H9 (cell line): Measurements from ENCODE around the gene LRSAM1. TPM values are rescaled to one million over a fixed set of nuclear protein-coding genes. Genes with fewer than 3 reads are reported as not detected.

Source experiments
- DNase-seq: peaks from one replicate; pipeline ENCODE4 v3.0.0-alpha.2; 2017
- H2AFZ ChIP-seq: one replicate; pipeline ENCODE4 v1.6.1; 2013; ENCODE audit warnings: mild to moderate bottlenecking, low read length, control low read depth, moderate library complexity
- H2AK5ac ChIP-seq: 2 replicates; pipeline ENCODE4 v1.6.1; 2013; ENCODE audit warnings: low read length, control low read depth, mixed read lengths; ENCODE audit not compliant: insufficient read length
- H2BK120ac ChIP-seq: one replicate; pipeline ENCODE4 v1.6.1; 2013; ENCODE audit warnings: low read depth, mild to moderate bottlenecking, low read length, control low read depth, inconsistent platforms; ENCODE audit not compliant: poor library complexity, severe bottlenecking
- H2BK12ac ChIP-seq: 2 replicates; pipeline ENCODE4 v1.6.1; 2013; ENCODE audit warnings: low read length, control low read depth, mixed read lengths, low read depth; ENCODE audit not compliant: insufficient read length
- H2BK15ac ChIP-seq: 2 replicates; pipeline ENCODE4 v1.6.1; 2013; ENCODE audit warnings: low read depth, low read length, control low read depth
- H2BK20ac ChIP-seq: one replicate; pipeline ENCODE4 v1.6.1; 2013; ENCODE audit warnings: low read depth, mild to moderate bottlenecking, low read length, control low read depth, inconsistent platforms; ENCODE audit not compliant: poor library complexity, severe bottlenecking
- H2BK5ac ChIP-seq: 2 replicates; pipeline ENCODE4 v1.6.1; 2013; ENCODE audit warnings: low read length, control low read depth, mixed read lengths; ENCODE audit not compliant: insufficient read length
- H3K14ac ChIP-seq: 2 replicates; pipeline ENCODE4 v1.6.1; 2013; ENCODE audit warnings: low read length, control low read depth; ENCODE audit not compliant: insufficient read depth
- H3K18ac ChIP-seq: 2 replicates; pipeline ENCODE4 v1.6.1; 2013; ENCODE audit warnings: low read depth, mild to moderate bottlenecking, mixed read lengths, low read length, control low read depth; ENCODE audit not compliant: insufficient read length
- H3K23ac ChIP-seq: 2 replicates; pipeline ENCODE4 v1.6.1; 2013; ENCODE audit warnings: low read length, control low read depth, mixed read lengths, low read depth; ENCODE audit not compliant: insufficient read length
- H3K23me2 ChIP-seq: 2 replicates; pipeline ENCODE4 v1.6.1; 2013; ENCODE audit warnings: low read depth, mild to moderate bottlenecking, mixed read lengths, low read length, control low read depth; ENCODE audit not compliant: insufficient read length, poor library complexity, severe bottlenecking
- H3K27ac ChIP-seq: 2 replicates; pipeline ENCODE4 v1.5.1; 2013; ENCODE audit warnings: low read length, control low read depth, mixed read lengths, low read depth; ENCODE audit not compliant: insufficient read length
- H3K27me3 ChIP-seq: 2 replicates; pipeline ENCODE4 v1.6.1; 2013; ENCODE audit warnings: low read length, control low read depth, inconsistent platforms; ENCODE audit not compliant: insufficient read depth
- H3K4ac ChIP-seq: 2 replicates; pipeline ENCODE4 v1.6.1; 2013; ENCODE audit warnings: low read depth, mild to moderate bottlenecking, control low read depth, inconsistent platforms, low read length, moderate library complexity
- H3K4me1 ChIP-seq: 2 replicates; pipeline ENCODE4 v1.6.1; 2013; ENCODE audit warnings: low read length, control low read depth, inconsistent platforms; ENCODE audit not compliant: insufficient read depth
- H3K4me2 ChIP-seq: 2 replicates; pipeline ENCODE4 v1.6.1; 2013; ENCODE audit warnings: low read length, control low read depth, mixed read lengths; ENCODE audit not compliant: insufficient read length, insufficient read depth
- H3K56ac ChIP-seq: 2 replicates; pipeline ENCODE4 v1.6.1; 2013; ENCODE audit warnings: low read depth, mild to moderate bottlenecking, mixed read lengths, low read length, control low read depth; ENCODE audit not compliant: insufficient read length
- H3K79me1 ChIP-seq: 2 replicates; pipeline ENCODE4 v1.6.1; 2013; ENCODE audit warnings: low read depth, mild to moderate bottlenecking, moderate library complexity, low read length, control low read depth, inconsistent platforms; ENCODE audit not compliant: insufficient read depth, poor library complexity, severe bottlenecking
- H3K79me2 ChIP-seq: 2 replicates; pipeline ENCODE4 v1.6.1; 2013; ENCODE audit warnings: low read length, control low read depth, inconsistent platforms; ENCODE audit not compliant: insufficient read depth
- H3K9ac ChIP-seq: 2 replicates; pipeline ENCODE4 v1.6.1; 2013; ENCODE audit warnings: low read length, control low read depth, mixed read lengths; ENCODE audit not compliant: insufficient read length; ENCODE audit errors: extremely low read depth
- H3K9me3 ChIP-seq: one replicate; pipeline ENCODE4 v1.6.1; 2013; ENCODE audit warnings: low read depth, low read length, inconsistent platforms; ENCODE audit not compliant: control insufficient read depth
- H3T11ph ChIP-seq: one replicate; pipeline ENCODE4 v1.6.1; 2013; ENCODE audit warnings: mild to moderate bottlenecking, low read length, control low read depth, inconsistent platforms
- H4K20me1 ChIP-seq: one replicate; pipeline ENCODE4 v1.6.1; 2013; ENCODE audit not compliant: control insufficient read depth, insufficient read length, insufficient read depth
- H4K5ac ChIP-seq: 2 replicates; pipeline ENCODE4 v1.6.1; 2013; ENCODE audit warnings: low read depth, mild to moderate bottlenecking, mixed read lengths, low read length, control low read depth; ENCODE audit not compliant: insufficient read length
- H4K8ac ChIP-seq: replicated peaks from 2 replicates; pipeline ENCODE4 v1.6.1; 2013; ENCODE audit warnings: low read length, control low read depth, mixed read lengths, low read depth; ENCODE audit not compliant: insufficient read length
- H4K91ac ChIP-seq: 2 replicates; pipeline ENCODE4 v1.6.1; 2013; ENCODE audit warnings: low read depth, mild to moderate bottlenecking, moderate library complexity, mixed read lengths, low read length, control low read depth; ENCODE audit not compliant: insufficient read length
- H3K27ac Mint-ChIP-seq, 3 experiments: 2 replicates in 2 of 3; 3 replicates in 1 of 3; pipeline ENCODE4 v1.8.0; 2020 to 2021; ENCODE audit warnings: mixed read lengths in 3 of 3, mild to moderate bottlenecking in 1 of 3, moderate library complexity in 1 of 3
- H3K27me3 Mint-ChIP-seq: 2 replicates; pipeline ENCODE4 v1.8.0; 2021; ENCODE audit warnings: low read depth, mild to moderate bottlenecking, moderate library complexity, mixed read lengths
- H3K36me3 Mint-ChIP-seq, 3 experiments: 2 replicates in 2 of 3; 3 replicates in 1 of 3; pipeline ENCODE4 v1.8.0; 2020 to 2021; ENCODE audit warnings: low read depth in 3 of 3, mixed read lengths in 3 of 3; ENCODE audit not compliant: insufficient read depth in 1 of 3
- H3K4me1 Mint-ChIP-seq, 2 experiments: 2 replicates each; pipeline ENCODE4 v1.8.0; 2020; ENCODE audit warnings: mixed read lengths in 2 of 2
- H3K4me3 Mint-ChIP-seq, 2 experiments: 2 replicates in 1 of 2; 3 replicates in 1 of 2; pipeline ENCODE4 v1.8.0; 2020 to 2021; ENCODE audit warnings: mild to moderate bottlenecking in 2 of 2, mixed read lengths in 2 of 2, moderate library complexity in 1 of 2
- H3K9me3 Mint-ChIP-seq, 2 experiments: 2 replicates in 1 of 2; 3 replicates in 1 of 2; pipeline ENCODE4 v1.8.0; 2020; ENCODE audit warnings: mild to moderate bottlenecking in 2 of 2, mixed read lengths in 2 of 2, moderate library complexity in 1 of 2
- WGBS: extraction: QIAGEN DNeasy Blood & Tissue Kit; methylation state at CpG from one replicate; pipeline ENCODE4 v1.1.7; 2013; ENCODE audit warnings: missing lambda C conversion rate, low lambda C conversion rate, mixed read lengths; ENCODE audit not compliant: insufficient read length; ENCODE audit errors: extremely low coverage; 5-methylcytosine and 5-hydroxymethylcytosine counted together
- total RNA-seq: library from RNA; stranded (reverse); gene quantifications from 2 replicates; pipeline ENCODE4 v1.2.1, GENCODE V29; 2021
- TF ChIP-seq, protein P1 (sequence below): fragments of 200-600 bp; sonication (generic); conservative IDR thresholded peaks from 3 replicates; pipeline ENCODE4 v1.8.0; 2021; ENCODE audit warnings: antibody characterized with exemption, mild to moderate bottlenecking

LRSAM1 gene
- total RNA-seq, 1 experiment from 2014 or later, result 16.2 TPM

DNA sequence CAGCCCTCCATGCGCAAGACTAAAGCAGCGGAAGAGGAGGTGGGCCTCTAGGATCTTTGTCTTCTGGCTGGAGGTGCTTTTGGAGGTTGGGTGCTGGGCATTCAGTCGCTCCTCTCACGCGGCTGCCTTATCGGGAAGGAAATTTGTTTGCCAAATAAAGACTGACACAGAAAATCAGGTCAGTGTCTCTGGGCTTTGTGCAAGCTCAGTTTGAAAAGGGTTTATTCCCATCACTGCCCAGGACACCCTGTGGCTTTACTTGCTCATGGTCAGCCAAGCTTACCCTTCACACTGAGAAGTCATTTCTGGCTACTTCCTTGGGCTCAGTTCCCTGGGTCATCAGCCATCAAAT lies 43.8 kb upstream of the LRSAM1 start:
- no peak overlapping the region for H2BK15ac ChIP-seq
- H4K8ac ChIP-seq, result no peak overlapping the region
- no peaks in the 10 kb centered on the region for H4K20me1 ChIP-seq
- no peak overlapping the region for H2BK20ac ChIP-seq
- no peaks in the 10 kb centered on the region for H3K27me3 ChIP-seq
- no CpG with 5 or more reads among the region's 6 CpGs for WGBS
- TF ChIP-seq, protein P1, sequence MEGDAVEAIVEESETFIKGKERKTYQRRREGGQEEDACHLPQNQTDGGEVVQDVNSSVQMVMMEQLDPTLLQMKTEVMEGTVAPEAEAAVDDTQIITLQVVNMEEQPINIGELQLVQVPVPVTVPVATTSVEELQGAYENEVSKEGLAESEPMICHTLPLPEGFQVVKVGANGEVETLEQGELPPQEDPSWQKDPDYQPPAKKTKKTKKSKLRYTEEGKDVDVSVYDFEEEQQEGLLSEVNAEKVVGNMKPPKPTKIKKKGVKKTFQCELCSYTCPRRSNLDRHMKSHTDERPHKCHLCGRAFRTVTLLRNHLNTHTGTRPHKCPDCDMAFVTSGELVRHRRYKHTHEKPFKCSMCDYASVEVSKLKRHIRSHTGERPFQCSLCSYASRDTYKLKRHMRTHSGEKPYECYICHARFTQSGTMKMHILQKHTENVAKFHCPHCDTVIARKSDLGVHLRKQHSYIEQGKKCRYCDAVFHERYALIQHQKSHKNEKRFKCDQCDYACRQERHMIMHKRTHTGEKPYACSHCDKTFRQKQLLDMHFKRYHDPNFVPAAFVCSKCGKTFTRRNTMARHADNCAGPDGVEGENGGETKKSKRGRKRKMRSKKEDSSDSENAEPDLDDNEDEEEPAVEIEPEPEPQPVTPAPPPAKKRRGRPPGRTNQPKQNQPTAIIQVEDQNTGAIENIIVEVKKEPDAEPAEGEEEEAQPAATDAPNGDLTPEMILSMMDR, result no peak
- H3K56ac ChIP-seq, result no peak overlapping the region
- no peak overlapping the region for H2AK5ac ChIP-seq
- no peaks in the 10 kb centered on the region for H3K23me2 ChIP-seq
- no peak overlapping the region for H4K91ac ChIP-seq
- H3K27ac ChIP-seq, result no peak overlapping the region
- H3K9me3 ChIP-seq, result no peaks in the 10 kb centered on the region
- H3K18ac ChIP-seq, result no peak overlapping the region
- Mint-ChIP-seq H3K27me3 (no peaks in the 10 kb centered on the region; the same call in 1 of the 2 replicates), H3K4me1 (peaks cover 2 to 4% of the 10 kb centered on the region in 2 experiments; a peak in 3 of 4 replicates), H3K4me3 (no peak overlapping the region), H3K27ac (peak overlapping the region in 1 of 3 experiments; percentile 80; a peak in 2 of 7 replicates), H3K36me3 (peaks cover 10 to 11% (median 11%) of the 10 kb centered on the region in 3 experiments; a peak in 5 of 7 replicates), H3K9me3 (no peaks in the 10 kb centered on the region)
- H2BK5ac ChIP-seq, result no peak overlapping the region
- no peak overlapping the region for H3T11ph ChIP-seq
- no peak overlapping the region for H4K5ac ChIP-seq
- H3K23ac ChIP-seq, result no peak overlapping the region
- H3K79me2 ChIP-seq, result no peaks in the 10 kb centered on the region
- no peak overlapping the region for H3K4ac ChIP-seq
- H3K14ac ChIP-seq, result no peak overlapping the region
- no peak overlapping the region for H2AFZ ChIP-seq
- no peak overlapping the region for H2BK120ac ChIP-seq
- no peak overlapping the region for H3K4me2 ChIP-seq
- DNase-seq, result no peak
- no peaks in the 10 kb centered on the region for H3K4me1 ChIP-seq
- H3K9ac ChIP-seq, result no peak overlapping the region
- no peak overlapping the region for H2BK12ac ChIP-seq
- no peaks in the 10 kb centered on the region for H3K79me1 ChIP-seq
